K562 (cell line): ENCODE results near the gene C6orf47. TPM values are rescaled to one million over a fixed set of nuclear protein-coding genes. Genes with fewer than 3 reads are reported as not detected.

Source experiments
- ATAC-seq: fragments of 200-7000 bp; cut with Tn5 transposase; 3 replicates; pipeline ENCODE4 v1.9.1; 2020; ENCODE audit warnings: moderate library complexity
- BruUV-seq: library from RNA; stranded (reverse); fragments of 400-500 nt; replicated peaks from 2 replicates; lab custom pipeline; 2021; lab: Mats Ljungman, UMichigan
- CTCF ChIA-PET: fragments of 300-600 bp; formaldehyde crosslinking; extraction: SDS; loops from one replicate; lab custom pipeline; 2021; ENCODE audit warnings: low intra/inter-chr PET ratio; lab: Yijun Ruan, JAX
- POLR2A ChIA-PET: fragments of 300-600, 350-650 bp; sonication (Branson Sonifier 250); formaldehyde crosslinking; extraction: SDS; loops from one replicate; lab custom pipeline; 2021; ENCODE audit warnings: antibody characterized with exemption, inconsistent platforms; lab: Yijun Ruan, JAX
- DNase-seq, 4 experiments: peaks; one replicate each; pipeline versions ENCODE4 v3.0.0 to v3.0.0-alpha.2; 2011 to 2018; ENCODE audit warnings: low spot score in 3 of 4, mixed read lengths in 3 of 4; ENCODE audit errors: extremely low read depth in 1 of 4
- FAIRE-seq: peaks from 2 replicates; lab custom pipeline; 2011; peaks lifted over from hg19 to GRCh38; lab: Jason Lieb, UNC
- H2AFZ ChIP-seq: 2 replicates; pipeline ENCODE4 v1.6.0; 2011; ENCODE audit warnings: low read depth, low read length, control low read depth, inconsistent platforms
- H3K27ac ChIP-seq: fragments of 200-600 bp; 3 replicates; pipeline ENCODE4 v1.8.0; 2011; ENCODE audit warnings: low read depth, mild to moderate bottlenecking, control low read depth, inconsistent platforms, low read length, moderate library complexity, mixed read lengths; ENCODE audit errors: extremely low read depth
- H3K27me3 ChIP-seq, 2 experiments: fragments of 300-600 bp in 1 of 2; 2 replicates in 1 of 2; 3 replicates in 1 of 2; pipeline versions ENCODE4 v1.6.0 to v1.8.0; 2011; ENCODE audit warnings: inconsistent platforms in 2 of 2, low read length in 2 of 2, mild to moderate bottlenecking in 1 of 2, mixed read lengths in 1 of 2, moderate library complexity in 1 of 2; ENCODE audit not compliant: control insufficient read depth in 2 of 2, insufficient read depth in 2 of 2
- H3K36me3 ChIP-seq: fragments of 300-600 bp; 3 replicates; pipeline ENCODE4 v1.8.0; 2011; ENCODE audit warnings: mild to moderate bottlenecking, low read length, inconsistent platforms; ENCODE audit not compliant: control insufficient read depth, insufficient read depth
- H3K4me1 ChIP-seq, 2 experiments: fragments of 200-600 bp in 1 of 2; replicated peaks in 1 of 2; 2 replicates in 1 of 2; 3 replicates in 1 of 2; pipeline versions ENCODE4 v1.5.1 to v1.8.0; 2011; ENCODE audit warnings: inconsistent platforms in 2 of 2, low read length in 2 of 2, mild to moderate bottlenecking in 1 of 2, mixed read lengths in 1 of 2, moderate library complexity in 1 of 2; ENCODE audit not compliant: control insufficient read depth in 2 of 2, insufficient read depth in 2 of 2
- H3K4me2 ChIP-seq: 2 replicates; pipeline ENCODE4 v1.6.1; 2011; ENCODE audit warnings: low read length, control low read depth, inconsistent platforms, mixed read lengths; ENCODE audit not compliant: insufficient read depth
- H3K4me3 ChIP-seq: fragments of 200-600 bp; sonication (generic), shearing (Covaris generic); 2 replicates; pipeline ENCODE4 v1.5.1; 2016; ENCODE audit warnings: control low read depth, inconsistent platforms
- H3K79me2 ChIP-seq: fragments of 200-600 bp; 3 replicates; pipeline ENCODE4 v1.8.0; 2011; ENCODE audit warnings: low read length, inconsistent platforms; ENCODE audit not compliant: control insufficient read depth, insufficient read depth
- H3K9ac ChIP-seq, 2 experiments: 2 replicates each; pipeline versions ENCODE4 v1.6.0 to v1.6.1; 2011; ENCODE audit warnings: low read depth in 2 of 2, low read length in 2 of 2, control low read depth in 1 of 2, inconsistent platforms in 1 of 2, mild to moderate bottlenecking in 1 of 2, mixed read lengths in 1 of 2; ENCODE audit not compliant: insufficient read depth in 1 of 2
- H3K9me1 ChIP-seq: one replicate; pipeline ENCODE4 v1.6.0; 2011; ENCODE audit warnings: inconsistent platforms, mild to moderate bottlenecking, low read length, moderate library complexity; ENCODE audit not compliant: control insufficient read depth, insufficient read depth
- H3K9me3 ChIP-seq: replicated peaks from 2 replicates; pipeline ENCODE4 v1.5.1; 2011; ENCODE audit warnings: low read depth, low read length, inconsistent platforms; ENCODE audit not compliant: control insufficient read depth, insufficient read depth
- H4K20me1 ChIP-seq: replicated peaks from 2 replicates; pipeline ENCODE4 v1.6.1; 2011; ENCODE audit warnings: low read length, inconsistent platforms, mixed read lengths; ENCODE audit not compliant: control insufficient read depth, insufficient read depth
- CLOCK ChIP-seq: fragments of 250-450 bp; sonication (Bioruptor Pico); IDR thresholded peaks from 2 replicates; pipeline ENCODE4 v1.4.0; 2020; ENCODE audit warnings: mild to moderate bottlenecking, moderate library complexity, borderline replicate concordance
- DNMT1 ChIP-seq: fragments of 450-650 bp; IDR thresholded peaks from 2 replicates; pipeline ENCODE4 v1.6.1; 2016; ENCODE audit warnings: antibody characterized with exemption, mild to moderate bottlenecking
- HMG20A ChIP-seq: fragments of 450-650 bp; formaldehyde crosslinking; conservative IDR thresholded peaks from 2 replicates; pipeline ENCODE4 v1.4.0; 2020; ENCODE audit warnings: mild to moderate bottlenecking, mixed read lengths
- HOXB6 ChIP-seq: fragments of 250-450 bp; sonication (Bioruptor Pico); IDR thresholded peaks from 2 replicates; pipeline ENCODE4 v1.5.1; 2022; ENCODE audit warnings: mild to moderate bottlenecking, borderline replicate concordance
- PYGO2 ChIP-seq: fragments of 450-650 bp; IDR thresholded peaks from 2 replicates; pipeline ENCODE4 v1.6.1; 2016; ENCODE audit warnings: mild to moderate bottlenecking, missing genetic modification characterization, moderate library complexity, missing compliant biosample characterization
- SMAD1 ChIP-seq: fragments of 150-350 bp; IDR thresholded peaks from 2 replicates; pipeline ENCODE4 v1.6.1; 2014; ENCODE audit warnings: low read length, low read depth; ENCODE audit not compliant: partially characterized antibody
- TAF1 ChIP-seq: IDR thresholded peaks from 2 replicates; pipeline ENCODE4 v1.6.1; 2011; ENCODE audit warnings: mild to moderate bottlenecking, low read length, moderate library complexity; ENCODE audit not compliant: insufficient read depth, control insufficient read depth, severe bottlenecking; ENCODE audit errors: extremely low read depth
- THAP12 ChIP-seq: fragments of 250-450 bp; sonication (Bioruptor Pico); IDR thresholded peaks from 2 replicates; pipeline ENCODE4 v1.9.0; 2021; ENCODE audit warnings: mild to moderate bottlenecking, inconsistent platforms
- ZFP1 ChIP-seq: fragments of 450-650 bp; formaldehyde crosslinking; IDR thresholded peaks from 2 replicates; pipeline ENCODE4 v1.4.0; 2020; ENCODE audit warnings: mild to moderate bottlenecking, mixed read lengths
- ZNF24 ChIP-seq: fragments of 450-650 bp; IDR thresholded peaks from 2 replicates; pipeline ENCODE4 v1.6.1; 2016
- ZNF639 ChIP-seq, 2 experiments: fragments of 200-800 bp in 1 of 2; sonication (Bioruptor generic) in 1 of 2; sonication (generic) in 1 of 2; formaldehyde crosslinking in 1 of 2; IDR thresholded peaks in 1 of 2; conservative IDR thresholded peaks in 1 of 2; 2 replicates each; pipeline versions ENCODE4 v1.5.0 to v1.6.1; 2016 to 2020; ENCODE audit warnings: missing compliant biosample characterization in 1 of 2, missing genetic modification characterization in 1 of 2, missing genetic modification reagents in 1 of 2
- ZNF696 ChIP-seq: fragments of 250-450 bp; sonication (Bioruptor Pico); conservative IDR thresholded peaks from 2 replicates; pipeline ENCODE4 v1.4.0; 2020; ENCODE audit warnings: mild to moderate bottlenecking, moderate library complexity
- WGBS: fragments of 100-300 bp; shearing (Covaris generic); methylation state at CpG from one replicate; pipeline ENCODE4 v1.1.6; 2016; ENCODE audit warnings: low coverage, mixed read lengths; ENCODE audit not compliant: insufficient coverage; ENCODE audit errors: missing lambda C conversion rate; 5-methylcytosine and 5-hydroxymethylcytosine counted together
- in situ Hi-C: fragments of 300-500 bp; cut with MboI; formaldehyde crosslinking; loops from 4 replicates; pipeline ENCODE4 v1.15.0; 2018; ENCODE audit warnings: inconsistent platforms, mixed read lengths
- intact Hi-C: fragments of 100-400 bp; cut with micrococcal nuclease; formaldehyde crosslinking; loops from 2 replicates; pipeline ENCODE4 v1.14.2; 2022
- polyA plus RNA-seq, 8 experiments: library from polyadenylated mRNA; depleted of rRNA in 4 of 8; stranded (reverse) in 5 of 8; unstranded in 3 of 8; fragments of >200 nt; fragmentation: Nextera tagmentation in 2 of 8; fragmentation: Illumina TruSeq in 1 of 8; extraction: Ambion mirVana in 2 of 8; extraction: Trizol in 1 of 8; gene quantifications; 2 replicates each; pipeline versions ENCODE4 v1.2.1 to v1.2.3, GENCODE V29; 2011 to 2014; ENCODE audit warnings: inconsistent platforms in 1 of 8, missing spikeins in 1 of 8
- total RNA-seq, 7 experiments: library from RNA; depleted of rRNA in 6 of 7; stranded (reverse); fragments of >200 nt in 6 of 7; fragmentation: Illumina TruSeq in 2 of 7; extraction: Trizol in 2 of 7; gene quantifications; 2 replicates each; pipeline versions ENCODE4 v1.2.1 to v1.2.3, GENCODE V29; 2011 to 2021; ENCODE audit warnings: low replicate concordance in 1 of 7
- TF ChIP-seq, protein P1 (sequence below), 2 experiments: fragments of 250-450 bp in 1 of 2; fragments of 450-650 bp in 1 of 2; sonication (Bioruptor Pico) in 1 of 2; IDR thresholded peaks; 2 replicates each; pipeline versions ENCODE4 v1.6.1 to v1.8.0; 2016 to 2021; ENCODE audit warnings: mild to moderate bottlenecking in 2 of 2, moderate library complexity in 2 of 2, missing compliant biosample characterization in 1 of 2, missing genetic modification characterization in 1 of 2

C6orf47 gene
- total and polyA plus RNA-seq, 9 of the 15 experiments (the other 6 are each of a cell fraction or from before 2014, with no cell fraction given), result 0.14 to 43.8 (median 27.0) TPM

- peaks cover 65% of the 10 kb centered on the region for H3K36me3 ChIP-seq
- H3K79me2 ChIP-seq, result peaks cover 72% of the 10 kb centered on the region
- TF ChIP-seq DNMT1 (peak; percentile 42; the same call in 1 of the 2 replicates), PYGO2 (tag) (0 out of 2 replicates have a peak, but pooled peaks have one; percentile 26), HOXB6 (CRISPR knock-in tag) (peak; percentile 7; the same call in 1 of the 2 replicates), THAP12 (CRISPR knock-in tag) (peak; percentile 91), ZNF696 (CRISPR knock-in tag) (no peak), HMG20A (CRISPR knock-in tag) (no peak), ZNF24 (no peak; the same call in 1 of the 2 replicates), ZFP1 (CRISPR knock-in tag) (no peak), SMAD1 (no peak), TAF1 (no peak), ZNF639 (CRISPR knock-in tag; conservative IDR thresholded peaks at IDR 0.05 in 1 of 2, IDR thresholded peaks at IDR 0.05 in 1 of 2) (no peak), CLOCK (CRISPR knock-in tag) (no peak)
- TF ChIP-seq, protein P1, sequence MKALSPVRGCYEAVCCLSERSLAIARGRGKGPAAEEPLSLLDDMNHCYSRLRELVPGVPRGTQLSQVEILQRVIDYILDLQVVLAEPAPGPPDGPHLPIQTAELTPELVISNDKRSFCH (CRISPR knock-in tag; IDR thresholded peaks at IDR 0.05), result no peak
- TF ChIP-seq, protein P1 (tag; IDR thresholded peaks at IDR 0.05), result 0 out of 2 replicates have a peak, but pooled peaks have one; percentile 17
Measured at GRCh38 chr6:31651602-31652191, 8.9 kb downstream of the C6orf47 start.

More at GRCh38 chr6:31651602-31652191, 8.9 kb downstream of the C6orf47 start:
- peak; percentile 87 for FAIRE-seq
- Histone ChIP-seq H2AFZ (peak overlapping the region; percentile 94), H3K4me1 (peaks cover 14 to 15% of the 10 kb centered on the region in 2 experiments), H3K27ac (peak overlapping the region; percentile 98), H3K9me3 (no peaks in the 10 kb centered on the region), H3K4me3 (peak overlapping the region; percentile 73), H3K27me3 (no peaks in the 10 kb centered on the region), H4K20me1 (peaks cover 2% of the 10 kb centered on the region), H3K9ac (peak overlapping the region; percentile 95 to 97), H3K4me2 (peak overlapping the region; percentile 90), H3K9me1 (no peaks in the 10 kb centered on the region)
- intact Hi-C loops (loop anchor here (1.0 kb wide), 5 partner anchors 9 to 212 kb away; partner anchors contain the start of genes C6orf47 and DDX39B), in situ Hi-C loops (no loop called here)
- 2% methylated on average over 29 of the region's 29 CpGs for whole genome bisulfite sequencing
- CTCF ChIA-PET, result no interaction called here
- TSS peak; percentile 80 for BruUV-seq
- POLR2A ChIA-PET, result interaction anchor here (0.7 to 8.5 kb wide), 47 partner anchors 11 to 1724 kb away, joined by 3 to 267 read pairs (median 8); partner anchors contain the start of genes C6orf47, CSNK2B, DDX39B and GPANK1
- peak; percentile 82 for ATAC-seq
- peak in 2 of 4 experiments; percentile 90 to 94 for DNase-seq
